RWPE1 (cell line): Measurements from ENCODE around the gene CHMP2B.
A peak's percentile ranks its signal among the peaks of the same experiment; 100 is the strongest.

Experiments
- CTCF ChIA-PET: fragments of 350-600 bp; sonication (Branson Sonifier 250); formaldehyde crosslinking; extraction: SDS; loops from one replicate; lab custom pipeline; 2021; lab: Yijun Ruan, JAX
- POLR2A ChIA-PET: fragments of 400-600 bp; formaldehyde crosslinking; extraction: SDS; loops from one replicate; lab custom pipeline; 2020; ENCODE audit warnings: antibody characterized with exemption; ENCODE audit not compliant: low non-redundant PET; lab: Yijun Ruan, JAX
- DNase-seq: peaks from one replicate; pipeline ENCODE4 v3.0.0; 2012; ENCODE audit warnings: low spot score
- H3K27ac ChIP-seq: fragments of 450-650 bp; 2 replicates; pipeline ENCODE4 v1.5.1; 2017
- CTCF ChIP-seq: fragments of 450-650 bp; conservative IDR thresholded peaks from 2 replicates; pipeline ENCODE4 v1.5.1; 2017; ENCODE audit warnings: low read depth, mild to moderate bottlenecking

The CHMP2B gene

GRCh38 chr3:87203809-87204208, 23.3 kb upstream of the CHMP2B start:
- TF ChIP-seq CTCF = no peak
- CTCF ChIA-PET = no interaction called here
- no peak for DNase-seq
- POLR2A ChIA-PET = no interaction called here
- H3K27ac ChIP-seq = no peak overlapping the region

GRCh38 chr3:87206070-87206469, 21.0 kb upstream of the CHMP2B start:
- no peak overlapping the region for H3K27ac ChIP-seq
- no peak for TF ChIP-seq CTCF
- peak; percentile 71 for DNase-seq
- ChIA-PET POLR2A (no interaction called here), CTCF (no interaction called here)

- TF ChIP-seq CTCF = no peak
- DNase-seq = no peak
- no peak overlapping the region for H3K27ac ChIP-seq
- ChIA-PET CTCF (no interaction called here), POLR2A (no interaction called here)
Measured at GRCh38 chr3:87206635-87207034, 20.5 kb upstream of the CHMP2B start.

- peak; percentile 54 for DNase-seq
- POLR2A ChIA-PET = no interaction called here
- CTCF ChIA-PET = no interaction called here
- no peak for TF ChIP-seq CTCF
- no peak overlapping the region for H3K27ac ChIP-seq
Measured at GRCh38 chr3:87207460-87207859, 19.6 kb upstream of the CHMP2B start.

GRCh38 chr3:87209111-87209510, 18.0 kb upstream of the CHMP2B start:
- CTCF ChIA-PET = no interaction called here
- no peak overlapping the region for H3K27ac ChIP-seq
- DNase-seq = no peak
- TF ChIP-seq CTCF = no peak
- POLR2A ChIA-PET = no interaction called here

- POLR2A ChIA-PET = no interaction called here
- no peak overlapping the region for H3K27ac ChIP-seq
- CTCF ChIA-PET = no interaction called here
- no peak for DNase-seq
- TF ChIP-seq CTCF = no peak
Measured at GRCh38 chr3:87218560-87218959, 8.5 kb upstream of the CHMP2B start.

GRCh38 chr3:87219611-87220010, 7.5 kb upstream of the CHMP2B start:
- H3K27ac ChIP-seq = no peak overlapping the region
- CTCF ChIA-PET = no interaction called here
- no peak for TF ChIP-seq CTCF
- no peak for DNase-seq
- POLR2A ChIA-PET = no interaction called here
